ENCODE results near the gene BCL7C.
A peak's percentile ranks its signal among the peaks of the same experiment; 100 is the strongest.
"Not testable (repeated sequence)": the region's sequence is repeated elsewhere in the genome, so short reads cannot be mapped to it uniquely, and the experiment has no call there.

BCL7C gene

DNA sequence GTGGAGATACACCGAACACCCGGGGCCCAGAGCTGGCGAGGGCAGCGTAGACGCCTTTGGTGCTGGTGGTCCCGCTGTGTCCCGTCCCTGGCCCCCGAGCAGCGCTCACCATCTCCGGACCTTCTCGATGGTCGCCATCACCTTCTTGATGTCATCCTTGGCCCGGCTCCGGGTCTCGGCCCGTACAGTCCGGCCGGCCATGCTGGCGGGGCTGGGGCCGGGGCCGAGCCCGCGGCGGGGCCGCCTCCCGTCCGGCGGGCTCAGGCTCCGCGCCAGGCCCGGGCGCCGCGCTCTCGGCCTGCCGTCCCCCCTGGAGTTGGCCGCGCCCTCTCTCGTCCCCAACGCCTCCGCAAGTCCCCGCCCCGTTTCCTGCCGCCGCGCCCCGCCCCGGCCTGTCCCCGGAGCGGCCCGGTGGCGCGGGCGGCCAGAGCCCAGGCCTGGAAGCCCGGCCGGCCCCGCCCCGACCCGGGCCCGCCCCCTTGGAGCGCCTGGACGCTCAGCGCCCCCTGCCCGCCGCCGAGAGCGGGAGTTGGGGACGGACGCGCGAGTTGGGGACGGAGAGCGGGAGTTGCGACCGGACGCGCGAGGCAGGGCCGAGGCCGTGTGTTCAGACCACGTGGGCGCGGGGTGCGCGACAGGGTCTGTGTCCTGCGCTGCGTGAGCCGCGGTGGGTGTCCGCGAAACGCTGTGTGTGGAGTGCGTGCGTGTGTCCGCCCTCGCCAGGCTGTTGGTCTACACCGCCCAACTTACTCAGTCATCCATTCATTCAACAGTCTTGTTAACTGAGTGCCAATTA is at the start of gene BCL7C:
TSS of gene BCL7C (minus strand) at position 334 of the 796 bp plus-strand sequence. CDS start at position 201, 133 bp downstream.
- Mint-ChIP-seq H3K36me3 (ENCODE audit: low read depth) (peaks cover 11% of the 10 kb centered on the region), H3K9me3 (no peaks in the 10 kb centered on the region), H3K4me1 (peaks cover 44% of the 10 kb centered on the region), H3K4me3 (peak within 1 kb of the TSS; percentile 85), H3K27ac (peak within 1 kb of the TSS; percentile 82), H3K27me3 (no peaks in the 10 kb centered on the region)
- DNase-seq (peak; percentile 93), ATAC-seq (peak; percentile 80)

GRCh38 chr16:30942426-30942806 is 48.5 kb upstream of the BCL7C start:
- Mint-ChIP-seq H3K27ac (no peak overlapping the region), H3K4me1 (peaks cover 21% of the 10 kb centered on the region), H3K36me3 (ENCODE audit: low read depth) (peaks cover 22% of the 10 kb centered on the region), H3K4me3 (no peak overlapping the region), H3K27me3 (no peaks in the 10 kb centered on the region), H3K9me3 (no peaks in the 10 kb centered on the region)
- ATAC-seq (peak; percentile 37), DNase-seq (no peak)

DNA sequence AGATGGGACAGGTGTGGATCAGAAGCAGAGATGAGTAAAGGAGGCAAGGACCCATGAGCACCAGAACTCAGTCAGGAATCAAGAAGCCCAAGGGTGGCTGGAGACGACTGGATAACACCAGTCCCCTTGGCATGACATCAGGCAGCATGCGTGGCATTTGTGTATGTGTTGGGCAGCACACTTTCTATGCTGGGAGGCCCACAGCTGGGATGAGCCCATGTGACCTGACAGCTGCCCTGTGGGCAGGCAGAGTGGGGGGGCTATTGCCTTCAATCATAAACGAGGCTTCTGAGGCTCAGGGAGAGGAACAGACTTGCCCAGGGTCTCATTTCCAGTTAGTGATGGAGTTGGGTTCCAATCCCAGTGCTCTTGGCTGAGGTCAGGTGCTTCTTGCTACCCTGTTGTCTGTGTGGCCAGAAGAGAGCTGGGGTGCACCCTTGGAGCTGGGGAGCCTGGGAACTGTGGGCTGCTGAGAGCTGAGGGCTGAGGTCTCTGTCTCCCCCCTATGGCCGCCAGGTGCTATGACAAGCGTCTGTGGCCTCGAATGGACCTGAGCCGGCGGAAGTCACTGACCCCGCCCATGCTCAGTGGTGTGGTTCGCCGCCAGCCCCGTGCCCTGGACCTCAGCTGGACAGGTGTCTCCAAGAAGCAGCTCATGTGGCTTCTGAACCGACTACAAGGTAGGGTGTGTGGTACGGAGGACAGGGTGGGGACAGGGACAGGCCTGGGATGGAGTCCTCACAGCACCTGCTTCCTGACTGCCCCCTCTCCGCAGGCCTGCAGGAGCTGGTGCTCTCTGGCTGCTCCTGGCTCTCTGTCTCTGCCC is 47.9 kb upstream of the BCL7C start:
- Mint-ChIP-seq H3K27me3 (no peaks in the 10 kb centered on the region), H3K9me3 (no peaks in the 10 kb centered on the region), H3K4me3 (no peak overlapping the region), H3K27ac (no peak overlapping the region), H3K36me3 (ENCODE audit: low read depth) (peaks cover 22% of the 10 kb centered on the region), H3K4me1 (peaks cover 21% of the 10 kb centered on the region)
- peak; percentile 75 for DNase-seq
- peak; percentile 88 for ATAC-seq

DNA sequence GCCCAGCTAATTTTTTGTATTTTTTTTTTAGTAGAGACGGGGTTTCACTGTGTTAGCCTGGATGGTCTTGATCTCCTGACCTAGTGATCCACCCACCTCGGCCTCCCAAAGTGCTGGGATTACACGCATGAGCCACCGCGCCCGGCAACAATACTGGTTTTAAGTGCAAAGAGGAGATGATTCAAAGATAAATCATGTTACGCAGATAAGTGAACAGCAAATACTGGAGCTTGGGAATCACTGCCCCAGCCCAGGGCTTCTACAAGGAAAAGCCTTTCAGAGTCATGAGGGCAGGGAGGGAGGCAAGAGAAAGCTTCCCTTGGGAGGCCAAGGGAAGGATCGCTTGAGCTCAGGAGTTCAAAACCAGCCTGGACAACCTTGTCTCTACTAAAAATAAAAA is 45.7 kb upstream of the BCL7C start:
- not testable (repeated sequence) for ATAC-seq, H3K9me3 Mint-ChIP-seq, H3K4me3 Mint-ChIP-seq, H3K27me3 Mint-ChIP-seq, DNase-seq, H3K27ac Mint-ChIP-seq
- Mint-ChIP-seq H3K36me3 (ENCODE audit: low read depth) (peaks cover 22% of the 10 kb centered on the region), H3K4me1 (peaks cover 26% of the 10 kb centered on the region)

DNA sequence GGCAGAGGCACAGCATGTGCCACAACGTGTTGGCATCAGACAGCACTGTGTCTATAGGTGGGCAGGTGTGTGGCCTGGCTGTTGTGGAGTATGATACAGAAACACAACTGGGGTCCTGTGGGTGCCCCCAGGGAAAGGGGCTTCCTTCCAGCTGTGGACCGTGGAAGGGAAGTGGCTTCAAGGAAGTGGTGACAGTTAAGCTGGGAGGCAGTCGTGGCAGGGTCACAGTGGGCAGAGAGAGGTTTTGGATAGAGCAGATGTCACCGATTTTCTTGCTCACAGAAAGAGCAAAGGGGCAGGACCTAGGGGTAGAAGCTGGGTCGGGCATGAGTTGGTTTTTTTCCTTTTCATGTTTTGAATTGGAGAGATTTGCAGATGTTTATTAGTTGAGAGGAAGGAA is 43.8 kb upstream of the BCL7C start:
- no peaks in the 10 kb centered on the region for H3K9me3 Mint-ChIP-seq
- H3K27ac Mint-ChIP-seq = no peak overlapping the region
- no peaks in the 10 kb centered on the region for H3K27me3 Mint-ChIP-seq
- H3K4me3 Mint-ChIP-seq = no peak overlapping the region
- DNase-seq (no peak), ATAC-seq (no peak)
- peaks cover 25% of the 10 kb centered on the region for H3K4me1 Mint-ChIP-seq
- peaks cover 13% of the 10 kb centered on the region for H3K36me3 Mint-ChIP-seq (ENCODE audit: low read depth)

- ATAC-seq (no peak), DNase-seq (peak; percentile 51)
- Mint-ChIP-seq H3K4me1 (peaks cover 10% of the 10 kb centered on the region), H3K36me3 (ENCODE audit: low read depth) (peaks cover 14% of the 10 kb centered on the region), H3K27ac (no peak overlapping the region), H3K4me3 (no peak overlapping the region), H3K9me3 (no peaks in the 10 kb centered on the region), H3K27me3 (no peaks in the 10 kb centered on the region)
These were observed 41.1 kb upstream of the BCL7C start for GRCh38 chr16:30934827-30935557.

DNA sequence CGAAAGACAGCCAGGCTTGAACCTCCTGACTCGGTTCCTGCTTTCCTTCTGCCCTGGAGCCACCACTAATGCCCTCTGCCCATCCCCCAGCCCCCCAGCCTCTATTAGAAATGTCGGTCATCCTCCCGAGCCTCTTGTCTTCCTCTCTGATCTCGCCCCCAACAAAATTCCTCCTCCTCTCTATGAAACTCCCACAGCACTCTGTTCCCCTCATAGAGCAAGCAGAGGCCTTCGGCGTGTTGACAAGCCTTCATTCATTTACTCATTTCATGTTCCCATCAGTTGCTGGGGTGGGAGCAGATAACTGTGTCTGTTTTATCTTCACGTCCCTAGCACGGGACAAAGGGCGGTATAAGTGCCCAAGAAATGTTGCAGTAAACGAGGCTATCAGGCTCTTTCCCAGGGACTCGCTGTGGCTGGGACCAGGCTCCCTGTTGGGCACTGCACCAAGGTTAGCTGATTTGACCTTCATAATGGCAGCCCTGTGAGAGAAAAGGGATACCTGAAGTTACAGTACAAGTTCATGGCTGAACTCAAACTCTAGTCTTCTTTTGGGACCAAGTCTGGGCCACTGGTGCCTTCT is 37.3 kb upstream of the BCL7C start:
- Mint-ChIP-seq H3K4me3 (no peak overlapping the region), H3K36me3 (ENCODE audit: low read depth) (peaks cover 11% of the 10 kb centered on the region), H3K27me3 (no peaks in the 10 kb centered on the region), H3K4me1 (peaks cover 6% of the 10 kb centered on the region), H3K27ac (no peak overlapping the region), H3K9me3 (no peaks in the 10 kb centered on the region)
- ATAC-seq = no peak
- DNase-seq = no peak

DNA sequence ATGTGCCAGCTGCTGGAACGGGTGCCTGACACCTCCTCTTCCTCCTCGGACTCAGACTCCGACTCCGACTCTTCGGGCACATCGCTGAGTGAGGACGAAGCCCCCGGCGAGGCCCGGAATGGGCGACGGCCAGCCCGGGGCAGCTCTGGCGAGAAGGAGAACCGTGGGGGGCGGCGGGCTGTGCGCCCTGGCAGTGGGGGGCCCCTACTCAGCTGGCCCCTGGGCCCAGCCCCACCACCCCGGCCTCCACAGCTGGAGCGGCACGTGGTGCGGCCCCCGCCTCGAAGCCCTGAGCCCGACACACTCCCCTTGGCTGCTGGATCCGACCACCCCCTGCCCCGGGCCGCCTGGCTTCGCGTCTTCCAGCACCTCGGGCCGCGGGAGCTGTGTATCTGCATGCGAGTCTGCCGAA is 36.3 kb upstream of the BCL7C start:
- H3K9me3 Mint-ChIP-seq = no peaks in the 10 kb centered on the region
- ATAC-seq (no peak), DNase-seq (no peak)
- peaks cover 9% of the 10 kb centered on the region for H3K4me1 Mint-ChIP-seq
- no peak overlapping the region for H3K4me3 Mint-ChIP-seq
- no peaks in the 10 kb centered on the region for H3K27me3 Mint-ChIP-seq
- no peak overlapping the region for H3K27ac Mint-ChIP-seq
- H3K36me3 Mint-ChIP-seq (ENCODE audit: low read depth) = peaks cover 9% of the 10 kb centered on the region

DNA sequence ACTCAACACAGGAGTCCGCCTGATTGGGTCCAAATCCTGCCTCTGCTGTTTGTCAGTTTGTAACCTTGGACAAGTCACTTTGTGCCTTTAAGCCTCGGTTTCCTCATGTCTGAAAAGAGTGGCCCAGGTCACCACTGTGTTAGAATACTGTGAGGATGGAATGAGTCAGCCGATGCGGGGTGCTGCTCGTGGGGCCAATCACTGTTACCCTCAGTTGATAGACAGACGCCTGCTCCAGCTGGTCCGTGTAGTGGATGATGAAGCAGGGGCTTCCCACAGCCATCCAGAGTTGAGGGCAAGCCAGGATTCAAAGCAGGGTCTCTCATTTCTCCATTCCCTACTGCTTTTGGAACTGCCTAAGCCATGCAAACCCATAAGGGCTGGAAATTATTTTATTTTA is 35.3 kb upstream of the BCL7C start:
- Mint-ChIP-seq H3K9me3 (no peaks in the 10 kb centered on the region), H3K27me3 (no peaks in the 10 kb centered on the region), H3K27ac (no peak overlapping the region), H3K36me3 (ENCODE audit: low read depth) (peaks cover 6% of the 10 kb centered on the region), H3K4me1 (peaks cover 8% of the 10 kb centered on the region), H3K4me3 (no peak overlapping the region)
- ATAC-seq = no peak
- no peak for DNase-seq

DNA sequence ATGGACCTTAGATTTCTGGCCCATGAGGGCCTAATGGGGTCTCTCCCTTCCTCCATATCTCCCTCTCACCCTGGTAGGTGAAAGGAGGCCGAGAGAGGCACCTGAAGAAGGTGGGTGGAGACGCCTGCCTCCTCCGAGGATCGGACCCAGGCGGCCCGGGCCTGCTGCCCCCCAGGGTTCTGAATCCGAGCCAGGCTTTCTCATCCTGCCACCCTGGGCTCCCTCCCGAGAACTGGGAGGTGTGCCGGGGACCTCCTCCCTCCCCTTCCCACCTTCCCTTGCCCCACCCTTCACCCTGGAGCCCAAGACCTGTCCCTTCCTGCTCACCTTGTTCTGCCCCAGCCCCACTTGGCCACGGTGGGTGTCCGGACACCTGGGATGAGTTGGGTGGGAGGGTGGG is 34.5 kb upstream of the BCL7C start:
- DNase-seq = no peak
- Mint-ChIP-seq H3K4me1 (peaks cover 8% of the 10 kb centered on the region), H3K27ac (no peak overlapping the region), H3K9me3 (no peaks in the 10 kb centered on the region), H3K27me3 (no peaks in the 10 kb centered on the region), H3K4me3 (no peak overlapping the region), H3K36me3 (ENCODE audit: low read depth) (peaks cover 6% of the 10 kb centered on the region)
- no peak for ATAC-seq

GRCh38 chr16:30927789-30928378 is 34.0 kb upstream of the BCL7C start:
- no peaks in the 10 kb centered on the region for H3K27me3 Mint-ChIP-seq
- H3K27ac Mint-ChIP-seq = no peak overlapping the region
- H3K36me3 Mint-ChIP-seq (ENCODE audit: low read depth) = peaks cover 6% of the 10 kb centered on the region
- peaks cover 8% of the 10 kb centered on the region for H3K4me1 Mint-ChIP-seq
- ATAC-seq (peak; percentile 34), DNase-seq (peak; percentile 36)
- H3K4me3 Mint-ChIP-seq = no peak overlapping the region
- no peaks in the 10 kb centered on the region for H3K9me3 Mint-ChIP-seq

GRCh38 chr16:30926937-30927788 is 33.3 kb upstream of the BCL7C start:
- no peaks in the 10 kb centered on the region for H3K9me3 Mint-ChIP-seq
- ATAC-seq = no peak

GRCh38 chr16:30925995-30926811 is 32.3 kb upstream of the BCL7C start:
- H3K36me3 Mint-ChIP-seq (ENCODE audit: low read depth) = peaks cover 6% of the 10 kb centered on the region
- H3K9me3 Mint-ChIP-seq = no peaks in the 10 kb centered on the region
- H3K4me3 Mint-ChIP-seq = peak overlapping the region; percentile 25
- no peak for ATAC-seq
- no peak overlapping the region for H3K27ac Mint-ChIP-seq
- H3K4me1 Mint-ChIP-seq = peaks cover 13% of the 10 kb centered on the region
- DNase-seq = no peak
- no peaks in the 10 kb centered on the region for H3K27me3 Mint-ChIP-seq

More at GRCh38 chr16:30926937-30927788, 33.3 kb upstream of the BCL7C start:
- H3K27me3 Mint-ChIP-seq = no peaks in the 10 kb centered on the region
- DNase-seq = no peak
- peaks cover 9% of the 10 kb centered on the region for H3K4me1 Mint-ChIP-seq
- H3K36me3 Mint-ChIP-seq (ENCODE audit: low read depth) = peaks cover 6% of the 10 kb centered on the region
- H3K4me3 Mint-ChIP-seq = no peak overlapping the region
- H3K27ac Mint-ChIP-seq = no peak overlapping the region
